Activated CD8-positive, alpha-beta memory T cell treated with anti-CD3 and anti-CD28 coated beads for 4 hours (primary cell): ENCODE results near the gene ANKRD40.
"Not testable (repeated sequence)": the region's sequence is repeated elsewhere in the genome, so short reads cannot be mapped to it uniquely, and the experiment has no call there.

Source experiments
- DNase-seq, 2 donors: peaks; one replicate each; pipeline ENCODE4 v3.0.0-alpha.2; 2020; ENCODE audit warnings: low read depth in 2 of 2

The ANKRD40 gene

GRCh38 chr17:50710650-50711049 lies 2.9 kb upstream of the ANKRD40 start:
- no peak for DNase-seq

- DNase-seq = no peak
Measured at GRCh38 chr17:50710025-50710424, 2.3 kb upstream of the ANKRD40 start.

GRCh38 chr17:50709053-50709452 lies 1.3 kb upstream of the ANKRD40 start:
- DNase-seq = not testable (repeated sequence)

- no peak for DNase-seq
Measured at GRCh38 chr17:50708050-50709000, 611 bp upstream of the ANKRD40 start.

GRCh38 chr17:50703162-50703561 lies 4.6 kb downstream of the ANKRD40 start:
- DNase-seq = no peak

GRCh38 chr17:50699410-50699809 lies 8.3 kb downstream of the ANKRD40 start:
- no peak for DNase-seq

GRCh38 chr17:50697663-50698272 lies 9.9 kb downstream of the ANKRD40 start:
- DNase-seq = no peak

GRCh38 chr17:50697062-50697461 lies 10.7 kb downstream of the ANKRD40 start:
- no peak for DNase-seq

- no peak for DNase-seq
Measured at GRCh38 chr17:50696365-50696879, 11.3 kb downstream of the ANKRD40 start.

GRCh38 chr17:50693036-50693682 lies 14.6 kb downstream of the ANKRD40 start:
- DNase-seq = no peak

GRCh38 chr17:50692448-50693035 lies 15.2 kb downstream of the ANKRD40 start:
- DNase-seq = no peak

GRCh38 chr17:50691550-50692447 lies 15.9 kb downstream of the ANKRD40 start:
- DNase-seq = no peak

- DNase-seq = no peak
Measured at GRCh38 chr17:50690887-50691549, 16.7 kb downstream of the ANKRD40 start.

- no peak for DNase-seq
Measured at GRCh38 chr17:50689956-50690886, 17.5 kb downstream of the ANKRD40 start.

- DNase-seq = no peak
Measured at GRCh38 chr17:50689251-50689650, 18.5 kb downstream of the ANKRD40 start.

GRCh38 chr17:50688245-50688644 lies 19.5 kb downstream of the ANKRD40 start:
- DNase-seq = no peak

GRCh38 chr17:50687200-50688066 lies 20.3 kb downstream of the ANKRD40 start:
- DNase-seq = no peak

GRCh38 chr17:50686494-50687199 lies 21.1 kb downstream of the ANKRD40 start:
- no peak for DNase-seq
